Heart left ventricle (tissue), 13 donors: ENCODE results near the gene CAMK2N2.

Experiments
- POLR2A ChIP-seq, 2 donors: fragments of 450-650 bp; IDR thresholded peaks; one replicate each; pipeline ENCODE4 v1.6.1; 2017; ENCODE audit warnings: antibody characterized with exemption in 2 of 2, mild to moderate bottlenecking in 2 of 2, moderate library complexity in 2 of 2
- TF ChIP-seq, protein P1 (sequence below), 12 donors: fragments of 200-600 bp; sonication (generic) in 4 of 12; IDR thresholded peaks; one replicate each; pipeline versions ENCODE4 v1.5.0 to v1.8.0; 2018 to 2022; ENCODE audit warnings: antibody characterized with exemption in 12 of 12, mild to moderate bottlenecking in 5 of 12
- donor health status: ischemic (EF 13 %, LVEDD 7.1; RV severe dilation, severe dysfunction).
- donor health status: DM: no; HTN: yes; CAD: no.
- donor health status: DM: no; HTN: no; CAD: no.
- donor health status: ischemic (EF 25% LVEDD 6.9; RV normal size, moderate dysfunction).
- donor health status: ischemic (EF 25% LVEDD 5.7; RV mildly dilated, moderate dysfunction).
- donor health status: ischemic (EF 35%, LVEDD 5.7; RV mildly dilated, moderate dysfunction).
- donor health status: nonischemic (EF 11% LVEDD 7.7; RV severe dilation, severe dysfunction).
- donor health status: DM: yes; HTN: yes; CAD: no.
- donor health status: PGD.
- donor health status: ischemic (EF 29% LVEDD 5.4; RV normal size, mild dysfunction).
- donor health status: nonischemic (EF 23%, LVEDD 6.1; RV moderate dilation, normal function).

DNA sequence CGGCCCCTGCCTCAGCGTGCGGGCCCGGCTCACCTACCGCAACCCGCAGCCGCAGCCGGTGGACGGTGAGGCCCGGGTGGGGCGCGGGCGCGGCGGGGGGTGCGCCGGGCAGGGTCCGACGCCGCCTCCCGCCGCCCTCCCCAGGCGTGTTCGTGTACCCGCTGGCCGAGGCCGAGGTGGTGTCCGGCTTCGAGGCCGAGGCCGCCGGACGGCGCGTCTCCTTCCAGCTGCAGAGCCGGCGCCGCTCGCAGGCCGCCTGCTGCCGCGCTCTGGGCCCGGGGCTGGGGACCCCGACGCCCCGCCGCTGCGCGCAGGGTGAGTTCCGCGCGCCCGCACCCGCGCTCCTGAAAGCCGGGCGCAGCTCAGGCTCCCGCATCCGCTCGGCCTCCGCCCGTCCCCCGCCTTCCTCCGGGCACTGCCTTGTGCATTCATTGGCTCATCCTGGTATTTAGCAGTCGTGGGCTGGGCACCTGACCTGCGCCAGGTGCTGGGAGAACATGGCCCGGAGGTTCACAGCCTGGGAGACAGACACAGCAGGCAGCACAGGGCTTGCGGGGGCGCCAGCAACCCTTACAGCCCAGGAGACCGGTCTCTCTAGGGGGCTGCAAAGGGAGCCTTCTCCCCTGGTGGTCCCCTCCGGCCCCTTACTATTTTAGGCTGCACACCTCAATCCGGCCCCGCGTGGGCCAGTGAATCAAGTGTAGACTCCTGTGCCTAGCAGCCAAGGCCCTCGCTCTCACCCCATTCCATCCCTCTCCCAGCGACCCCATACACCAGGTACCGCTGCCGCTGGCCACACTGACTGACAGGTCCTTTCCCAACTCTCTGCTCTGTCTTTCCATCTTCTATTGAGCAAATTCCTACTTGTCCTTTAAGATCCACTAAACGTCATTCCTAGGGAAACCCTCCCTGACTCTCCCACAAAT is 30.5 kb downstream of the CAMK2N2 start:
- TF ChIP-seq, protein P1, sequence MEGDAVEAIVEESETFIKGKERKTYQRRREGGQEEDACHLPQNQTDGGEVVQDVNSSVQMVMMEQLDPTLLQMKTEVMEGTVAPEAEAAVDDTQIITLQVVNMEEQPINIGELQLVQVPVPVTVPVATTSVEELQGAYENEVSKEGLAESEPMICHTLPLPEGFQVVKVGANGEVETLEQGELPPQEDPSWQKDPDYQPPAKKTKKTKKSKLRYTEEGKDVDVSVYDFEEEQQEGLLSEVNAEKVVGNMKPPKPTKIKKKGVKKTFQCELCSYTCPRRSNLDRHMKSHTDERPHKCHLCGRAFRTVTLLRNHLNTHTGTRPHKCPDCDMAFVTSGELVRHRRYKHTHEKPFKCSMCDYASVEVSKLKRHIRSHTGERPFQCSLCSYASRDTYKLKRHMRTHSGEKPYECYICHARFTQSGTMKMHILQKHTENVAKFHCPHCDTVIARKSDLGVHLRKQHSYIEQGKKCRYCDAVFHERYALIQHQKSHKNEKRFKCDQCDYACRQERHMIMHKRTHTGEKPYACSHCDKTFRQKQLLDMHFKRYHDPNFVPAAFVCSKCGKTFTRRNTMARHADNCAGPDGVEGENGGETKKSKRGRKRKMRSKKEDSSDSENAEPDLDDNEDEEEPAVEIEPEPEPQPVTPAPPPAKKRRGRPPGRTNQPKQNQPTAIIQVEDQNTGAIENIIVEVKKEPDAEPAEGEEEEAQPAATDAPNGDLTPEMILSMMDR (IDR thresholded peaks at IDR 0.05) = no peak
- no peak for TF ChIP-seq POLR2A (IDR thresholded peaks at IDR 0.05)
